ENCODE results near the gene TEAD4. TPM values are rescaled to one million over a fixed set of nuclear protein-coding genes. Genes with fewer than 3 reads are reported as not detected.

TEAD4 gene
- total and polyA plus RNA-seq, 2 donors (not counting 1 experiment from before 2014, with no cell fraction given) = 6.3 to 14.3 TPM

DNA sequence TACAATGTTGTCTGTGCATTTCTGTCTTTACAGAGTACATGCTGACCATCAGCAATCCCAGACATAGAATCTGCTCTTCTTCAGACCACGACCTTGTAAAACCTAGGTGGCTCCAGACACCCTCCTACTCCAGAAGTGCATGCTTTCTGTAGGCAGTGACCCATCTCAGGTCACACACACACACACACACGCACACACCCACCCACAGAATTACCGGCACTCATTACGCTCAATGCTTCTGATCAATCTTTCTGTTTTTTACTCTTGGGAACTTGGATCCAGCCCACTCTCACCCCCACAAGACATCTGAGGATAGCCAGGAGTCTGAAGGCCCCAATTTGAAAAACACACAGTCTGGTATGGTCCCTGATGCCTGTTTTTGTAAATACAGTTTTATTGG lies 110.5 kb downstream of the TEAD4 start:
- H3K27ac ChIP-seq (ENCODE audit: insufficient read depth, low read length) = no peak overlapping the region
- no peaks in the 10 kb centered on the region for H4K20me1 ChIP-seq (ENCODE audit: control insufficient read depth, extremely low read depth, insufficient read depth, low read length)
- no peak overlapping the region for H3K9ac ChIP-seq (ENCODE audit: insufficient read depth, low read length)
- H3K4me3 ChIP-seq (replicated peaks in 1 of 4; ENCODE audit: control extremely low read depth in 1 of 4, insufficient read depth in 1 of 4, low read depth in 3 of 4, low read length in 4 of 4) = no peak overlapping the region
- no peaks in the 10 kb centered on the region for H3K9me3 ChIP-seq (ENCODE audit: control insufficient read depth, insufficient read depth, low read depth, low read length)
- H3K4me1 ChIP-seq (ENCODE audit: control insufficient read depth, extremely low read depth, insufficient read depth, low read length) = peaks cover 3% of the 10 kb centered on the region
- no peak overlapping the region for H2AFZ ChIP-seq (ENCODE audit: low read length)
- TF ChIP-seq, protein P1, sequence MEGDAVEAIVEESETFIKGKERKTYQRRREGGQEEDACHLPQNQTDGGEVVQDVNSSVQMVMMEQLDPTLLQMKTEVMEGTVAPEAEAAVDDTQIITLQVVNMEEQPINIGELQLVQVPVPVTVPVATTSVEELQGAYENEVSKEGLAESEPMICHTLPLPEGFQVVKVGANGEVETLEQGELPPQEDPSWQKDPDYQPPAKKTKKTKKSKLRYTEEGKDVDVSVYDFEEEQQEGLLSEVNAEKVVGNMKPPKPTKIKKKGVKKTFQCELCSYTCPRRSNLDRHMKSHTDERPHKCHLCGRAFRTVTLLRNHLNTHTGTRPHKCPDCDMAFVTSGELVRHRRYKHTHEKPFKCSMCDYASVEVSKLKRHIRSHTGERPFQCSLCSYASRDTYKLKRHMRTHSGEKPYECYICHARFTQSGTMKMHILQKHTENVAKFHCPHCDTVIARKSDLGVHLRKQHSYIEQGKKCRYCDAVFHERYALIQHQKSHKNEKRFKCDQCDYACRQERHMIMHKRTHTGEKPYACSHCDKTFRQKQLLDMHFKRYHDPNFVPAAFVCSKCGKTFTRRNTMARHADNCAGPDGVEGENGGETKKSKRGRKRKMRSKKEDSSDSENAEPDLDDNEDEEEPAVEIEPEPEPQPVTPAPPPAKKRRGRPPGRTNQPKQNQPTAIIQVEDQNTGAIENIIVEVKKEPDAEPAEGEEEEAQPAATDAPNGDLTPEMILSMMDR (conservative IDR thresholded peaks at IDR 0.05 in 1 of 2, IDR thresholded peaks at IDR 0.05 in 1 of 2; ENCODE audit: low read depth in 1 of 2, low read length in 2 of 2) = no peak
- TF ChIP-seq EZH2 (IDR thresholded peaks at IDR 0.05; ENCODE audit: low read length, missing control alignments) = no peak
- H3K4me2 ChIP-seq (ENCODE audit: extremely low read depth, insufficient read depth, low read length) = no peak overlapping the region
- no peaks in the 10 kb centered on the region for H3K27me3 ChIP-seq (ENCODE audit: control insufficient read depth, insufficient read depth, low read length)
- no peak for DNase-seq (ENCODE audit: low read depth in 2 of 2)
- no peaks in the 10 kb centered on the region for H3K79me2 ChIP-seq (ENCODE audit: control insufficient read depth, insufficient read depth, low read length)
- no peaks in the 10 kb centered on the region for H3K36me3 ChIP-seq (ENCODE audit: control insufficient read depth, insufficient read depth, low read length)

DNA sequence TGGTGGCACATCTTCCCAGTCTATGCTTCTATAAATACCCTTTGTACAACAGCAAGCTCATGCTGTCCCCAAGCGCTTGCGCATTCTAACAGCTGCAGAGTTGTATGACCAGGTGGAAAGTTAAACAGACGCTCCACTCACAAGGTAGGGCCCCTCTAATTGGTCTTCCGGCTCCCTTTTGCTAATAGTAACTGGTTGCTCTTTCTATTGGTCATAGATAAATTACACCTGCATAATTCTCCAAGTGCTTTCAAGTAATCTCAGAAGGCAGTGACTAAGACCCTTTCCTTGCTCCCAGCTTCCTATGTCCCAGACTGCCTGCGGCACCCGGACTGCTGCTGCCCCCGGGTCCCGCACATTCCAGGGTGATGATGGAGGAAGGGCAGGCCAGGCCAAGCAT lies 111.9 kb downstream of the TEAD4 start:
- Histone ChIP-seq H3K27ac (ENCODE audit: insufficient read depth, low read length) (no peak overlapping the region), H3K79me2 (ENCODE audit: control insufficient read depth, insufficient read depth, low read length) (no peaks in the 10 kb centered on the region), H4K20me1 (ENCODE audit: control insufficient read depth, extremely low read depth, insufficient read depth, low read length) (no peaks in the 10 kb centered on the region), H3K9ac (ENCODE audit: insufficient read depth, low read length) (no peak overlapping the region), H2AFZ (ENCODE audit: low read length) (no peak overlapping the region), H3K4me1 (ENCODE audit: control insufficient read depth, extremely low read depth, insufficient read depth, low read length) (peaks cover 3% of the 10 kb centered on the region), H3K36me3 (ENCODE audit: control insufficient read depth, insufficient read depth, low read length) (no peaks in the 10 kb centered on the region), H3K27me3 (ENCODE audit: control insufficient read depth, insufficient read depth, low read length) (no peaks in the 10 kb centered on the region), H3K4me3 (replicated peaks in 1 of 4; ENCODE audit: control extremely low read depth in 1 of 4, insufficient read depth in 1 of 4, low read depth in 3 of 4, low read length in 4 of 4) (no peak overlapping the region), H3K9me3 (ENCODE audit: control insufficient read depth, insufficient read depth, low read depth, low read length) (no peaks in the 10 kb centered on the region), H3K4me2 (ENCODE audit: extremely low read depth, insufficient read depth, low read length) (no peak overlapping the region)
- TF ChIP-seq, protein P1 (conservative IDR thresholded peaks at IDR 0.05 in 1 of 2, IDR thresholded peaks at IDR 0.05 in 1 of 2; ENCODE audit: low read depth in 1 of 2, low read length in 2 of 2) = no peak
- TF ChIP-seq EZH2 (IDR thresholded peaks at IDR 0.05; ENCODE audit: low read length, missing control alignments) = no peak
- DNase-seq (ENCODE audit: low read depth in 2 of 2) = peak in 1 of 2 donors; percentile 48

DNA sequence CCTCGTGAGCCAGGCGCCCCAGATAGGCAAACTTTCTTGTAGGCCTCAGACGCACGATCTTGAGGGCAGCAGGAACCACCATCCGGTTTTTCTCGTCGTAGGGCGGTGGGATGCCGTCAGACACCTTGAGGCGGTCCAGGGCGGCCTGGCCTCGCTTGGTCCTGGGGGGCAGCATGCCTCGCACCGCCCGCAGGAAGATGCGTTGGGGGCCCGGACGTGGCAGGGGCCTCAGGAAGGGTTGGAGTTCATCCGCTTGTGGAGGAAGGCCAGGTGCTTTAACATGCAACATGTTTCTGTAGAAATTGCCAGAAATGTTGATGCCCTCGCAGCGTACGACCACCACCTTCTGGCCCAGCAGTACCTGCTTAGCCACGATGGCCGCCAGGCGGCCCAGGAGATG lies 112.5 kb downstream of the TEAD4 start:
- TF ChIP-seq, protein P1 (conservative IDR thresholded peaks at IDR 0.05 in 1 of 2, IDR thresholded peaks at IDR 0.05 in 1 of 2; ENCODE audit: low read depth in 1 of 2, low read length in 2 of 2) = no peak
- TF ChIP-seq EZH2 (IDR thresholded peaks at IDR 0.05; ENCODE audit: low read length, missing control alignments) = no peak

More for the DNA sequence above, 112.5 kb downstream of the TEAD4 start:
- no peaks in the 10 kb centered on the region for H3K9me3 ChIP-seq (ENCODE audit: control insufficient read depth, insufficient read depth, low read depth, low read length)
- no peak overlapping the region for H2AFZ ChIP-seq (ENCODE audit: low read length)
- H3K79me2 ChIP-seq (ENCODE audit: control insufficient read depth, insufficient read depth, low read length) = no peaks in the 10 kb centered on the region
- DNase-seq (ENCODE audit: low read depth in 2 of 2) = no peak
- H3K9ac ChIP-seq (ENCODE audit: insufficient read depth, low read length) = no peak overlapping the region
- H4K20me1 ChIP-seq (ENCODE audit: control insufficient read depth, extremely low read depth, insufficient read depth, low read length) = no peaks in the 10 kb centered on the region
- no peak overlapping the region for H3K27ac ChIP-seq (ENCODE audit: insufficient read depth, low read length)
- no peaks in the 10 kb centered on the region for H3K36me3 ChIP-seq (ENCODE audit: control insufficient read depth, insufficient read depth, low read length)
- H3K4me1 ChIP-seq (ENCODE audit: control insufficient read depth, extremely low read depth, insufficient read depth, low read length) = peaks cover 3% of the 10 kb centered on the region
- H3K27me3 ChIP-seq (ENCODE audit: control insufficient read depth, insufficient read depth, low read length) = no peaks in the 10 kb centered on the region
- H3K4me3 ChIP-seq (replicated peaks in 1 of 4; ENCODE audit: control extremely low read depth in 1 of 4, insufficient read depth in 1 of 4, low read depth in 3 of 4, low read length in 4 of 4) = no peak overlapping the region
- no peak overlapping the region for H3K4me2 ChIP-seq (ENCODE audit: extremely low read depth, insufficient read depth, low read length)
